Measurements from ENCODE around the gene RXYLT1.

GRCh38 chr12:63811755-63812154 lies 32.0 kb downstream of the RXYLT1 start:
- TF ChIP-seq CTCF (IDR thresholded peaks at IDR 0.05; ENCODE audit: low read depth, low read length, poor library complexity, severe bottlenecking), result no peak
- TF ChIP-seq EZH2phosphoT487 (IDR thresholded peaks at IDR 0.05; ENCODE audit: borderline replicate concordance, low read length), result no peak

Data from DOHH2 (cell line).